Natural killer cell treated with Interleukin-12 subunit alpha and Interleukin-12 subunit beta and Interleukin-15 and Interleukin-18, amount 100 ng/mL, for 72 hours (primary cell): ENCODE measurements around the gene UTP4. TPM values are rescaled to one million over a fixed set of nuclear protein-coding genes. Genes with fewer than 3 reads are reported as not detected.

Source experiments
- ATAC-seq, 2 donors: fragments of 150-1000 bp; cut with Tn5 transposase in 1 of 2; sonication (Bioruptor Pico), chemical (Tn5 transposase) in 1 of 2; 2 replicates each; pipeline ENCODE4 v1.10.0; 2021
- DNase-seq: peaks from one replicate; pipeline ENCODE4 v3.0.0; 2022; ENCODE audit warnings: low spot score
- H3K27ac Mint-ChIP-seq, 2 donors: 1 replicate in 1 of 2; 2 replicates in 1 of 2; pipeline ENCODE4 v1.8.0; 2022; ENCODE audit warnings: mixed read lengths in 2 of 2, mild to moderate bottlenecking in 1 of 2, moderate library complexity in 1 of 2
- H3K27me3 Mint-ChIP-seq, 2 donors: 1 replicate in 1 of 2; 2 replicates in 1 of 2; pipeline ENCODE4 v1.8.0; 2022; ENCODE audit warnings: mixed read lengths in 2 of 2
- H3K36me3 Mint-ChIP-seq: one replicate; pipeline ENCODE4 v1.8.0; 2022; ENCODE audit warnings: mixed read lengths
- H3K4me1 Mint-ChIP-seq, 2 donors: 1 replicate in 1 of 2; 2 replicates in 1 of 2; pipeline ENCODE4 v1.8.0; 2022; ENCODE audit warnings: low read depth in 2 of 2, mixed read lengths in 2 of 2, mild to moderate bottlenecking in 1 of 2
- H3K4me3 Mint-ChIP-seq: one replicate; pipeline ENCODE4 v1.8.0; 2022; ENCODE audit warnings: mixed read lengths
- H3K9me3 Mint-ChIP-seq: 2 replicates; pipeline ENCODE4 v1.8.0; 2022; ENCODE audit warnings: mixed read lengths
- total RNA-seq, 2 donors: library from RNA; stranded (reverse); gene quantifications; one replicate each; pipeline ENCODE4 v1.2.3, GENCODE V29; 2022

UTP4 gene
- total RNA-seq, 2 donors from 2014 or later: 72.9 to 92.0 TPM

GRCh38 chr16:69106491-69107315 lies 25.7 kb upstream of the UTP4 start:
- Mint-ChIP-seq H3K4me1 (peaks cover 6 to 16% of the 10 kb centered on the region in 2 donors), H3K9me3 (no peaks in the 10 kb centered on the region), H3K36me3 (no peaks in the 10 kb centered on the region), H3K4me3 (peak overlapping the region; percentile 41), H3K27ac (no peak overlapping the region), H3K27me3 (peaks cover 23 to 30% of the 10 kb centered on the region in 2 donors)
- DNase-seq: no peak
- ATAC-seq: no peak

- no peaks in the 10 kb centered on the region for H3K9me3 Mint-ChIP-seq
- peak overlapping the region; percentile 41 for H3K4me3 Mint-ChIP-seq
- no peaks in the 10 kb centered on the region for H3K36me3 Mint-ChIP-seq
- H3K27me3 Mint-ChIP-seq: peaks cover 22 to 30% of the 10 kb centered on the region in 2 donors
- ATAC-seq: no peak
- peaks cover 6 to 16% of the 10 kb centered on the region in 2 donors for H3K4me1 Mint-ChIP-seq
- DNase-seq: no peak
- H3K27ac Mint-ChIP-seq: no peak overlapping the region
These were observed 25.0 kb upstream of the UTP4 start for GRCh38 chr16:69107316-69107962.

- H3K27me3 Mint-ChIP-seq: peaks cover 16 to 27% of the 10 kb centered on the region in 2 donors
- H3K4me3 Mint-ChIP-seq: no peak overlapping the region
- DNase-seq: no peak
- H3K9me3 Mint-ChIP-seq: no peaks in the 10 kb centered on the region
- H3K36me3 Mint-ChIP-seq: no peaks in the 10 kb centered on the region
- no peak overlapping the region for H3K27ac Mint-ChIP-seq
- ATAC-seq: no peak
- peaks cover 6 to 19% of the 10 kb centered on the region in 2 donors for H3K4me1 Mint-ChIP-seq
These were observed 24.2 kb upstream of the UTP4 start for GRCh38 chr16:69108064-69108904.

- no peaks in the 10 kb centered on the region for H3K9me3 Mint-ChIP-seq
These were observed 23.6 kb upstream of the UTP4 start for GRCh38 chr16:69108905-69109252.

GRCh38 chr16:69109486-69110270 lies 22.8 kb upstream of the UTP4 start:
- ATAC-seq (no peak), DNase-seq (no peak)
- Mint-ChIP-seq H3K27ac (no peak overlapping the region), H3K36me3 (no peaks in the 10 kb centered on the region), H3K27me3 (peaks cover 11 to 22% of the 10 kb centered on the region in 2 donors), H3K4me3 (no peak overlapping the region), H3K4me1 (peaks cover 6 to 17% of the 10 kb centered on the region in 2 donors), H3K9me3 (no peaks in the 10 kb centered on the region)

More at GRCh38 chr16:69108905-69109252, 23.6 kb upstream of the UTP4 start:
- Mint-ChIP-seq H3K36me3 (no peaks in the 10 kb centered on the region), H3K27me3 (peaks cover 15 to 24% of the 10 kb centered on the region in 2 donors), H3K4me1 (peaks cover 6 to 19% of the 10 kb centered on the region in 2 donors), H3K4me3 (no peak overlapping the region), H3K27ac (no peak overlapping the region)
- DNase-seq (no peak), ATAC-seq (no peak)

GRCh38 chr16:69110406-69110805 lies 22.0 kb upstream of the UTP4 start:
- Mint-ChIP-seq H3K4me3 (no peak overlapping the region), H3K27me3 (peaks cover 4 to 18% of the 10 kb centered on the region in 2 donors), H3K27ac (no peak overlapping the region), H3K4me1 (peaks cover 4 to 13% of the 10 kb centered on the region in 2 donors), H3K9me3 (no peaks in the 10 kb centered on the region), H3K36me3 (no peaks in the 10 kb centered on the region)
- DNase-seq (no peak), ATAC-seq (no peak)

GRCh38 chr16:69111216-69111875 lies 21.1 kb upstream of the UTP4 start:
- H3K4me3 Mint-ChIP-seq: no peak overlapping the region
- H3K4me1 Mint-ChIP-seq: peaks cover 0 to 8% of the 10 kb centered on the region in 2 donors
- DNase-seq (no peak), ATAC-seq (no peak)
- no peaks in the 10 kb centered on the region for H3K36me3 Mint-ChIP-seq
- peaks cover 0 to 14% of the 10 kb centered on the region in 2 donors for H3K27me3 Mint-ChIP-seq
- H3K9me3 Mint-ChIP-seq: no peaks in the 10 kb centered on the region
- no peak overlapping the region for H3K27ac Mint-ChIP-seq

GRCh38 chr16:69111876-69112230 lies 20.6 kb upstream of the UTP4 start:
- ATAC-seq (no peak), DNase-seq (no peak)
- no peaks in the 10 kb centered on the region for H3K9me3 Mint-ChIP-seq
- H3K27me3 Mint-ChIP-seq: peaks cover 0 to 12% of the 10 kb centered on the region in 2 donors
- peaks cover 0 to 7% of the 10 kb centered on the region in 2 donors for H3K4me1 Mint-ChIP-seq
- no peaks in the 10 kb centered on the region for H3K36me3 Mint-ChIP-seq
- no peak overlapping the region for H3K27ac Mint-ChIP-seq
- no peak overlapping the region for H3K4me3 Mint-ChIP-seq

- no peak overlapping the region for H3K4me3 Mint-ChIP-seq
- ATAC-seq: peak; percentile 72 to 76
- H3K27ac Mint-ChIP-seq: no peak overlapping the region
- H3K9me3 Mint-ChIP-seq: no peaks in the 10 kb centered on the region
- peaks cover 0 to 8% of the 10 kb centered on the region in 2 donors for H3K27me3 Mint-ChIP-seq
- DNase-seq: peak; percentile 68
- H3K4me1 Mint-ChIP-seq: peaks cover 0 to 3% of the 10 kb centered on the region in 2 donors
- H3K36me3 Mint-ChIP-seq: no peaks in the 10 kb centered on the region
These were observed 19.9 kb upstream of the UTP4 start for GRCh38 chr16:69112285-69113129.

GRCh38 chr16:69113216-69113615 lies 19.2 kb upstream of the UTP4 start:
- Mint-ChIP-seq H3K4me1 (peaks cover 0 to 3% of the 10 kb centered on the region in 2 donors), H3K27me3 (peaks cover 0 to 4% of the 10 kb centered on the region in 2 donors), H3K27ac (no peak overlapping the region), H3K4me3 (no peak overlapping the region), H3K36me3 (no peaks in the 10 kb centered on the region), H3K9me3 (no peaks in the 10 kb centered on the region)
- DNase-seq (no peak), ATAC-seq (no peak)

- no peaks in the 10 kb centered on the region for H3K9me3 Mint-ChIP-seq
- H3K4me3 Mint-ChIP-seq: no peak overlapping the region
- H3K27me3 Mint-ChIP-seq: no peaks in the 10 kb centered on the region
- H3K36me3 Mint-ChIP-seq: no peaks in the 10 kb centered on the region
- peaks cover 0 to 3% of the 10 kb centered on the region in 2 donors for H3K4me1 Mint-ChIP-seq
- DNase-seq: no peak
- no peak overlapping the region for H3K27ac Mint-ChIP-seq
- no peak for ATAC-seq
These were observed 18.0 kb upstream of the UTP4 start for GRCh38 chr16:69114346-69114975.

- no peaks in the 10 kb centered on the region for H3K27me3 Mint-ChIP-seq
- no peak for DNase-seq
- H3K4me1 Mint-ChIP-seq: peaks cover 0 to 3% of the 10 kb centered on the region in 2 donors
- no peaks in the 10 kb centered on the region for H3K9me3 Mint-ChIP-seq
- H3K4me3 Mint-ChIP-seq: no peak overlapping the region
- H3K27ac Mint-ChIP-seq: no peak overlapping the region
- ATAC-seq: no peak
- no peaks in the 10 kb centered on the region for H3K36me3 Mint-ChIP-seq
These were observed 17.5 kb upstream of the UTP4 start for GRCh38 chr16:69114976-69115355.
